Panc1 (cell line): Measurements from ENCODE around the gene SEL1L2.

Experiments
- CTCF ChIP-seq: fragments of 450-650 bp; IDR thresholded peaks from 2 replicates; pipeline ENCODE4 v1.5.1; 2017; ENCODE audit warnings: mild to moderate bottlenecking
- POLR2AphosphoS5 ChIP-seq: IDR thresholded peaks from 2 replicates; pipeline ENCODE4 v1.6.1; 2012; ENCODE audit warnings: mild to moderate bottlenecking, low read depth, low read length, moderate library complexity
- REST ChIP-seq, 2 experiments: IDR thresholded peaks; 2 replicates each; pipeline ENCODE4 v1.6.1; 2011 to 2012; ENCODE audit warnings: low read depth in 2 of 2, control low read depth in 1 of 2, low read length in 1 of 2, mild to moderate bottlenecking in 1 of 2, moderate library complexity in 1 of 2; ENCODE audit not compliant: insufficient read depth in 1 of 2
- SIN3A ChIP-seq: IDR thresholded peaks from 2 replicates; pipeline ENCODE4 v1.6.1; 2012; ENCODE audit warnings: low read depth, mild to moderate bottlenecking, low read length, moderate library complexity, borderline replicate concordance; ENCODE audit not compliant: insufficient read depth
- TCF7L2 ChIP-seq: IDR thresholded peaks from 2 replicates; pipeline ENCODE4 v1.6.1; 2011; ENCODE audit warnings: mild to moderate bottlenecking, low read depth, low read length, inconsistent platforms

GRCh38 chr20:13930281-13930680 lies 60.1 kb downstream of the SEL1L2 start:
- TF ChIP-seq CTCF (no peak), POLR2AphosphoS5 (no peak), TCF7L2 (no peak), REST (IDR thresholded peaks at IDR 0.05; ENCODE audit: insufficient read depth in 1 of 2, low read depth in 2 of 2, low read length in 1 of 2) (no peak), SIN3A (no peak)
